GM12873 (cell line): ENCODE measurements around the gene DNAJC9.

Source experiments
- CTCF ChIP-seq: IDR thresholded peaks from 2 replicates; pipeline ENCODE4 v1.5.1; 2012; ENCODE audit warnings: low read depth, mild to moderate bottlenecking, moderate library complexity, low read length, control low read depth; ENCODE audit not compliant: insufficient read depth; ENCODE audit errors: missing control alignments

Gene DNAJC9, protein sequence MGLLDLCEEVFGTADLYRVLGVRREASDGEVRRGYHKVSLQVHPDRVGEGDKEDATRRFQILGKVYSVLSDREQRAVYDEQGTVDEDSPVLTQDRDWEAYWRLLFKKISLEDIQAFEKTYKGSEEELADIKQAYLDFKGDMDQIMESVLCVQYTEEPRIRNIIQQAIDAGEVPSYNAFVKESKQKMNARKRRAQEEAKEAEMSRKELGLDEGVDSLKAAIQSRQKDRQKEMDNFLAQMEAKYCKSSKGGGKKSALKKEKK

DNA sequence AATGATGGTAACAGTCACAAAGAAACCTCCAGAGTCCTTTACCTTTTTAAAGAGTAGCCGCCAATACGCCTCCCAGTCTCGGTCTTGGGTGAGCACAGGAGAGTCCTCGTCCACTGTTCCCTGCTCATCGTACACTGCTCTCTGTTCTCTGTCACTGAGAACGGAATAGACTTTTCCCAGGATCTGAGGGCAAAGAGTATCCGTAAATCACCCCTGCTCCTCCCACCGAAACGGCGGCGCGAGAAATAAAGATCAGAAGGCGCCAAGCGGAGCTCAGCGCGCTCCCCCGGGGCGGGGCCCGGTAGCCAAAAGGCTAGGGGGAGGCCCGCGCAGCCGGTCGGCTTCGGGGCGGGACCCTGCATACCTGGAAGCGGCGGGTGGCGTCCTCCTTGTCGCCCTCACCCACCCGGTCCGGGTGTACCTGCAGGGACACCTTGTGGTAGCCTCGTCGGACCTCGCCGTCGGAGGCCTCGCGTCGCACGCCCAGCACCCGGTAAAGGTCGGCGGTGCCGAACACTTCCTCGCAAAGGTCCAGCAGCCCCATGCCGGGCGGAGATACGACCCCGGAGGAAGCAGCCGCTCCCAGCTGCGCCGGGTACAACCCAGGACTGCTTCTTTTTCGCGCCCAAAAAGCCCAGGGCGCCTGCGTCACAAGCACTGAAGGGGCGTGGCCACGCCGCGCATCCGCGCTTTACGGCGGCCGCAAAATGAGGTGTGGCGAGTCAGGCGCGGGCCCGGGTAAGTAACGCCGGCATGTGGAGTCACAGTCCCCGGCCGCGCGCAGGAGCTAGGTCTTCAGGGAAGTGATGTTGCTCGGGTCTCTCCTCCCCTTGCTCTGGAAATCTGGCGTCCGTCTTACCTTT, at the start of gene DNAJC9:
TSS of gene DNAJC9 (minus strand) at position 610 of the 863 bp plus-strand sequence. CDS start at position 544, 66 bp downstream.
- TF ChIP-seq CTCF, result peak; percentile 12

DNA sequence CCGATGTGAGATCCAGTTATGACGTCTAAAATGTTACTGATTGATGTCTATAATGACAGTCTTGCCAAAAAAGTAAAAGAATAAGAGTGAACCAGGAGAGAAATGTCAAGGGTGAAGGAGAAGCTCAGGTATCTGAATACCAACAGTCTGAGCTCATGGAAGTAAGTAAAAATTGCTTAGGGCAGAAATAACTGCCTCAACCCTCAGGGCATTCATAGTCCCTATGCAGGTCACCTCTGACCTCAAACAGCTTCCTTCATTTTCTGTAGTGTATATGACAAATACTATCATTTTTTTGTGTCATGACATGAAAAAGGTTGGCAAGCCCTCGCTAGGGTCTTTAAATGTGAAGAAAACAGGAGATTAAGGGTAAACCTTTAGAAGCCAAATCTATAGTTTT, 46.4 kb upstream of the DNAJC9 start:
- TF ChIP-seq CTCF, result no peak

GRCh38 chr10:73289958-73290357, 42.9 kb upstream of the DNAJC9 start:
- TF ChIP-seq CTCF, result no peak

DNA sequence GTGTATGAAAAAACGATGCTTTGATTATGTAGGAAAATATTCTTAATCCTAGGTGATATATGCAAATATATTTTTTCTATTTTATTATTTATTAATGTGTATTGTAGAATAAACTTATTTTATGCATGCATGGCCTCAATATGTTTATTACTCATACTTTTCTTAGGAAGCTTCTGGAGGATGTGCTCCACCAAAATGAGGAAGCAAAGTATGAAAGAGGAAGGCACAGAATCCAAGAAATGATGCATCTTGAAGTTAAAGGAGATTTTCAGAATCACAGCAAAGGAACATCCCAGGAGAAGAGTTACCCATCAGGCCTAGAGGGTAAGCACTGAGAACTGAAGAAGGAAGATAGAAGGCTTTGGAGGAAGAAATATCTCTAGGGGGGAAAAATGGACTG, 40.4 kb upstream of the DNAJC9 start:
- TF ChIP-seq CTCF, result no peak

GRCh38 chr10:73281097-73281496, 34.0 kb upstream of the DNAJC9 start:
- TF ChIP-seq CTCF, result no peak

- TF ChIP-seq CTCF, result no peak
Measured at GRCh38 chr10:73264423-73264822, 17.4 kb upstream of the DNAJC9 start.

DNA sequence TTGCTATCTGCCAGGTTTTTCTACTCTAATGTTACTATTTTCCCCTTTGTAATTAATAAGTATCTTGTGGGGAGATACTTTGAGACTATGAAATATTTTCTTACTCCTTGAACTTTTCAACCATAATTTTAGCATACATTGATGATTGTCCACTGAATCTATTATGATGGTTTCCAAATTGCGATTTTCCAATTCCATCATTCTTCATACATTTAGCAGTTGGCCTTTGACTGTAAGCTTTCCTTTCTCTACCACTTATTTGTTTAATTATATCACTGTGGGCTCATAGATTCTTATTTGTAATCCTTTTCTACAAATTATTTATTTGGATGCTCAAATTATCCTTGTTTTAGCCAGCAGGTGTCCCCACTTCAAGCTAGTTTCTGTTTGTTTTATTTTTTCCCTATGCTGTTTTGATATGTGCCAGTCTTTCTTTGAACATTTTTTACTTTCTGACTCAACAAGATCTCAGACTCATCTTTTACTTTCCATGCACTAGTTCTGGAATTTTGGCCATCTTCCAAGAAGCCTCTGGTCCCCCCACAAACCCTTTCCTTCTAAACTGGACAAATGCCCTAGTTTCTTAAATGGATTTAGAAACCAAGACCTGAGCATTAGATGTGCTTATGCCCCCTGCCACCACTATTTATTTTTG, 16.8 kb upstream of the DNAJC9 start:
- TF ChIP-seq CTCF, result peak; percentile 54
